ENCODE data around the gene ATP1A1.

The ATP1A1 gene

GRCh38 chr1:116345843-116346242 lies 27.2 kb upstream of the ATP1A1 start:
- peak; percentile 40 for DNase-seq

- no peak for DNase-seq
These were observed 25.9 kb upstream of the ATP1A1 start for GRCh38 chr1:116346943-116347673.

- DNase-seq = no peak
These were observed 25.3 kb upstream of the ATP1A1 start for GRCh38 chr1:116347696-116348095.

GRCh38 chr1:116350097-116350645 lies 22.9 kb upstream of the ATP1A1 start:
- no peak for DNase-seq

GRCh38 chr1:116351914-116352313 lies 21.1 kb upstream of the ATP1A1 start:
- DNase-seq = no peak

- no peak for DNase-seq
These were observed 20.7 kb upstream of the ATP1A1 start for GRCh38 chr1:116352349-116352813.

- no peak for DNase-seq
These were observed 19.9 kb upstream of the ATP1A1 start for GRCh38 chr1:116353155-116353554.

- no peak for DNase-seq
These were observed 17.0 kb upstream of the ATP1A1 start for GRCh38 chr1:116356067-116356466.

GRCh38 chr1:116356673-116357072 lies 16.4 kb upstream of the ATP1A1 start:
- DNase-seq = no peak

- DNase-seq = no peak
These were observed 15.6 kb upstream of the ATP1A1 start for GRCh38 chr1:116357487-116357886.

- no peak for DNase-seq
These were observed 13.8 kb upstream of the ATP1A1 start for GRCh38 chr1:116359060-116359830.

- no peak for DNase-seq
These were observed 13.2 kb upstream of the ATP1A1 start for GRCh38 chr1:116359871-116360270.

GRCh38 chr1:116360429-116361173 lies 12.4 kb upstream of the ATP1A1 start:
- DNase-seq = no peak

- DNase-seq = no peak
These were observed 11.4 kb upstream of the ATP1A1 start for GRCh38 chr1:116361648-116362047.

GRCh38 chr1:116362050-116362449 lies 11.0 kb upstream of the ATP1A1 start:
- DNase-seq = no peak

- DNase-seq = no peak
These were observed 7.7 kb upstream of the ATP1A1 start for GRCh38 chr1:116365353-116365780.

GRCh38 chr1:116365857-116366256 lies 7.2 kb upstream of the ATP1A1 start:
- no peak for DNase-seq

GRCh38 chr1:116367256-116367945 lies 5.6 kb upstream of the ATP1A1 start:
- DNase-seq = no peak

GRCh38 chr1:116368241-116368640 lies 4.8 kb upstream of the ATP1A1 start:
- DNase-seq = no peak

GRCh38 chr1:116370181-116370580 lies 2.9 kb upstream of the ATP1A1 start:
- no peak for DNase-seq

GRCh38 chr1:116371752-116372151 lies 1.3 kb upstream of the ATP1A1 start:
- no peak for DNase-seq

GRCh38 chr1:116372191-116372590 lies 853 bp upstream of the ATP1A1 start:
- DNase-seq = peak; percentile 18
